ENCODE data around the gene STK39.
"Not testable (repeated sequence)": the region's sequence is repeated elsewhere in the genome, so short reads cannot be mapped to it uniquely, and the experiment has no call there.

STK39 gene

GRCh38 chr2:168056242-168056787 is 191.1 kb downstream of the STK39 start:
- Histone ChIP-seq H3K27me3 (ENCODE audit: control insufficient read depth, insufficient read depth, low read length, poor library complexity, severe bottlenecking) (no peaks in the 10 kb centered on the region), H3K36me3 (ENCODE audit: control insufficient read depth, insufficient read depth, low read length) (no peaks in the 10 kb centered on the region), H3K4me1 (ENCODE audit: control insufficient read depth, insufficient read depth, low read length) (peaks cover 6% of the 10 kb centered on the region), H3K4me3 (ENCODE audit: insufficient read depth, low read depth, low read length) (no peak overlapping the region), H3K9me3 (ENCODE audit: control insufficient read depth, low read length) (no peaks in the 10 kb centered on the region), H3K27ac (ENCODE audit: insufficient read depth, low read depth, low read length, poor library complexity, severe bottlenecking) (no peak overlapping the region)
- 94% methylated on average over 9 of the region's 9 CpGs for WGBS, 2 experiments

- Histone ChIP-seq H3K9me3 (ENCODE audit: control insufficient read depth, low read length) (no peaks in the 10 kb centered on the region), H3K27ac (ENCODE audit: insufficient read depth, low read depth, low read length, poor library complexity, severe bottlenecking) (peak overlapping the region; percentile 40), H3K36me3 (ENCODE audit: control insufficient read depth, insufficient read depth, low read length) (no peaks in the 10 kb centered on the region), H3K27me3 (ENCODE audit: control insufficient read depth, insufficient read depth, low read length, poor library complexity, severe bottlenecking) (no peaks in the 10 kb centered on the region), H3K4me1 (ENCODE audit: control insufficient read depth, insufficient read depth, low read length) (peaks cover 6% of the 10 kb centered on the region), H3K4me3 (ENCODE audit: insufficient read depth, low read depth, low read length) (no peak overlapping the region)
- WGBS, 2 experiments: 72 to 76% methylated on average over 5 of the region's 5 CpGs
Measured at GRCh38 chr2:168054657-168055056, 192.7 kb downstream of the STK39 start.

DNA sequence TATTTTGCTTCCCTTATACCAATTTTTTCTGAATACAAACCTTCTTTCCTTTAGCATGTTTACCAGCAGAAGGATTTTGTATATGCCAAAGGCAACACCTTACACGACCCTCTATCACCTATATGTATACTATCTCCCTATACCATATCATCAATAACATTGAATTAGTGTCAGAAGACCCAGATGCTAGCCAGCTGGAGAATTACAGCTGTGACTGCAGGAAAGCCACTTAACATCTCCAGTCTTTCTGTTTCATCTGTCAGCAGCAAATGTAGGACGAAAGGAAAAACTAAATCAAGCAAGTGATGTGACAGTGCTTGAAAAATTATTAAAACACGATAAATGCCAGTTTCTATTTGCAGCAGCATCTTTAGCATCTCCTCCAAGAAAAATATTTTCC is 193.7 kb downstream of the STK39 start:
- 88 to 91% methylated on average over 3 of the region's 3 CpGs for WGBS, 2 experiments

GRCh38 chr2:168052773-168053172 is 194.6 kb downstream of the STK39 start:
- Histone ChIP-seq H3K27me3 (ENCODE audit: control insufficient read depth, insufficient read depth, low read length, poor library complexity, severe bottlenecking) (no peaks in the 10 kb centered on the region), H3K36me3 (ENCODE audit: control insufficient read depth, insufficient read depth, low read length) (no peaks in the 10 kb centered on the region), H3K4me1 (ENCODE audit: control insufficient read depth, insufficient read depth, low read length) (peaks cover 6% of the 10 kb centered on the region), H3K4me3 (ENCODE audit: insufficient read depth, low read depth, low read length) (no peak overlapping the region), H3K27ac (ENCODE audit: insufficient read depth, low read depth, low read length, poor library complexity, severe bottlenecking) (no peak overlapping the region), H3K9me3 (ENCODE audit: control insufficient read depth, low read length) (no peaks in the 10 kb centered on the region)
- 88 to 91% methylated on average over 4 of the region's 4 CpGs for WGBS, 2 experiments

More for the DNA sequence above, 193.7 kb downstream of the STK39 start:
- Histone ChIP-seq H3K9me3 (ENCODE audit: control insufficient read depth, low read length) (no peaks in the 10 kb centered on the region), H3K4me3 (ENCODE audit: insufficient read depth, low read depth, low read length) (no peak overlapping the region), H3K27me3 (ENCODE audit: control insufficient read depth, insufficient read depth, low read length, poor library complexity, severe bottlenecking) (no peaks in the 10 kb centered on the region), H3K36me3 (ENCODE audit: control insufficient read depth, insufficient read depth, low read length) (no peaks in the 10 kb centered on the region), H3K4me1 (ENCODE audit: control insufficient read depth, insufficient read depth, low read length) (peaks cover 6% of the 10 kb centered on the region), H3K27ac (ENCODE audit: insufficient read depth, low read depth, low read length, poor library complexity, severe bottlenecking) (no peak overlapping the region)

GRCh38 chr2:168050377-168050776 is 197.0 kb downstream of the STK39 start:
- 65 to 66% methylated on average over 2 of the region's 2 CpGs for WGBS, 2 experiments
- Histone ChIP-seq H3K27ac (ENCODE audit: insufficient read depth, low read depth, low read length, poor library complexity, severe bottlenecking) (no peak overlapping the region), H3K36me3 (ENCODE audit: control insufficient read depth, insufficient read depth, low read length) (no peaks in the 10 kb centered on the region), H3K9me3 (ENCODE audit: control insufficient read depth, low read length) (no peaks in the 10 kb centered on the region), H3K4me1 (ENCODE audit: control insufficient read depth, insufficient read depth, low read length) (peaks cover 8% of the 10 kb centered on the region), H3K4me3 (ENCODE audit: insufficient read depth, low read depth, low read length) (no peak overlapping the region), H3K27me3 (ENCODE audit: control insufficient read depth, insufficient read depth, low read length, poor library complexity, severe bottlenecking) (no peaks in the 10 kb centered on the region)

DNA sequence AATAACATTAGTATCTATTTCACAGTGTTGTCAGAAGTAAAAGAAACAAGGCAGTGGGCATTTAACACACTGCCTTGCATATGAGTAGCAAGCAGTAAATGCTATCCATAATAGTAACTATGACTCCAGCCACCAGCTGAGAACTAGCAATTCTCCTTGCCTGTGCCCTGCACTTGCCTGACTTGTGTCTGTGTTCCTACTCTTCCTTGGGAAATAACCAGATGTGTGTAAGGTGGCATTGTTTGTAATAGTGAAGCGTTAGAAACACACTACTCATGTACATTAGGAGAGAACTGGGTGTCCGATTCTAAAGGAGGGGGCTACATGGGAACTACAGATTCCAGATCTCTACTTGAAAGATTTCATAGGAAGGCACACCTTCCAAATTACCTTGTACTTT is 197.8 kb downstream of the STK39 start:
- H3K27ac ChIP-seq (ENCODE audit: insufficient read depth, low read depth, low read length, poor library complexity, severe bottlenecking): no peak overlapping the region
- no peaks in the 10 kb centered on the region for H3K36me3 ChIP-seq (ENCODE audit: control insufficient read depth, insufficient read depth, low read length)
- H3K27me3 ChIP-seq (ENCODE audit: control insufficient read depth, insufficient read depth, low read length, poor library complexity, severe bottlenecking): no peaks in the 10 kb centered on the region
- H3K4me1 ChIP-seq (ENCODE audit: control insufficient read depth, insufficient read depth, low read length): peaks cover 8% of the 10 kb centered on the region
- H3K4me3 ChIP-seq (ENCODE audit: insufficient read depth, low read depth, low read length): no peak overlapping the region
- no peaks in the 10 kb centered on the region for H3K9me3 ChIP-seq (ENCODE audit: control insufficient read depth, low read length)
- WGBS, 2 experiments: 77 to 94% methylated on average over 2 of the region's 2 CpGs

GRCh38 chr2:168047091-168047690 is 200.2 kb downstream of the STK39 start:
- Histone ChIP-seq H3K4me3 (ENCODE audit: insufficient read depth, low read depth, low read length) (no peak overlapping the region), H3K27ac (ENCODE audit: insufficient read depth, low read depth, low read length, poor library complexity, severe bottlenecking) (no peak overlapping the region), H3K27me3 (ENCODE audit: control insufficient read depth, insufficient read depth, low read length, poor library complexity, severe bottlenecking) (no peaks in the 10 kb centered on the region), H3K36me3 (ENCODE audit: control insufficient read depth, insufficient read depth, low read length) (no peaks in the 10 kb centered on the region), H3K4me1 (ENCODE audit: control insufficient read depth, insufficient read depth, low read length) (peaks cover 14% of the 10 kb centered on the region), H3K9me3 (ENCODE audit: control insufficient read depth, low read length) (no peaks in the 10 kb centered on the region)
- 84 to 97% methylated on average over 3 of the region's 3 CpGs for WGBS, 2 experiments

DNA sequence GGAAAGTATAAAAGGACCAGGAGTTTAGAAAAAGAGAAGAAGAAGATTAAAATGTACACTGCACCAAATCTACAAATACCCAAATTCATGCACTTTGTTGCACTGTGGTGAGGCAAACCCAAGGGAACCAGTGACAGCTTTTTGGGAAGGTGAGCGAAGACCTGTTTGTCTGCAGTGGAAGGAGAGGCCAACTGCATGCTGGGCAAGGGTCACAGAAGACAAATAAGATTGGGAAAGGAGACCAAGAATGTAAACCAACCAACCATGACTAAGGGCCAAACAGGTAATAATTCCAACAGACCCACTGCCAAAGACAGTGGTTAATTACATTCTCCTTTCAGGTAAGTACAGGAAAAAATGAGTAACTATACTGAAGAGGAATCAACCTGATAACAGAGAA is 202.8 kb downstream of the STK39 start:
- Histone ChIP-seq H3K4me1 (ENCODE audit: control insufficient read depth, insufficient read depth, low read length) (peaks cover 14% of the 10 kb centered on the region), H3K27me3 (ENCODE audit: control insufficient read depth, insufficient read depth, low read length, poor library complexity, severe bottlenecking) (no peaks in the 10 kb centered on the region), H3K9me3 (ENCODE audit: control insufficient read depth, low read length) (no peaks in the 10 kb centered on the region), H3K4me3 (ENCODE audit: insufficient read depth, low read depth, low read length) (no peak overlapping the region), H3K36me3 (ENCODE audit: control insufficient read depth, insufficient read depth, low read length) (no peaks in the 10 kb centered on the region), H3K27ac (ENCODE audit: insufficient read depth, low read depth, low read length, poor library complexity, severe bottlenecking) (no peak overlapping the region)
- WGBS, 2 experiments: 95 to 100% methylated on average over 1 of the region's 1 CpG

GRCh38 chr2:168044176-168044575 is 203.2 kb downstream of the STK39 start:
- no peaks in the 10 kb centered on the region for H3K27me3 ChIP-seq (ENCODE audit: control insufficient read depth, insufficient read depth, low read length, poor library complexity, severe bottlenecking)
- 82 to 100% methylated on average over 1 to 2 of the region's 2 CpGs for WGBS, 2 experiments
- peaks cover 14% of the 10 kb centered on the region for H3K4me1 ChIP-seq (ENCODE audit: control insufficient read depth, insufficient read depth, low read length)
- H3K36me3 ChIP-seq (ENCODE audit: control insufficient read depth, insufficient read depth, low read length): no peaks in the 10 kb centered on the region
- no peak overlapping the region for H3K4me3 ChIP-seq (ENCODE audit: insufficient read depth, low read depth, low read length)
- H3K27ac ChIP-seq (ENCODE audit: insufficient read depth, low read depth, low read length, poor library complexity, severe bottlenecking): no peak overlapping the region
- H3K9me3 ChIP-seq (ENCODE audit: control insufficient read depth, low read length): no peaks in the 10 kb centered on the region

DNA sequence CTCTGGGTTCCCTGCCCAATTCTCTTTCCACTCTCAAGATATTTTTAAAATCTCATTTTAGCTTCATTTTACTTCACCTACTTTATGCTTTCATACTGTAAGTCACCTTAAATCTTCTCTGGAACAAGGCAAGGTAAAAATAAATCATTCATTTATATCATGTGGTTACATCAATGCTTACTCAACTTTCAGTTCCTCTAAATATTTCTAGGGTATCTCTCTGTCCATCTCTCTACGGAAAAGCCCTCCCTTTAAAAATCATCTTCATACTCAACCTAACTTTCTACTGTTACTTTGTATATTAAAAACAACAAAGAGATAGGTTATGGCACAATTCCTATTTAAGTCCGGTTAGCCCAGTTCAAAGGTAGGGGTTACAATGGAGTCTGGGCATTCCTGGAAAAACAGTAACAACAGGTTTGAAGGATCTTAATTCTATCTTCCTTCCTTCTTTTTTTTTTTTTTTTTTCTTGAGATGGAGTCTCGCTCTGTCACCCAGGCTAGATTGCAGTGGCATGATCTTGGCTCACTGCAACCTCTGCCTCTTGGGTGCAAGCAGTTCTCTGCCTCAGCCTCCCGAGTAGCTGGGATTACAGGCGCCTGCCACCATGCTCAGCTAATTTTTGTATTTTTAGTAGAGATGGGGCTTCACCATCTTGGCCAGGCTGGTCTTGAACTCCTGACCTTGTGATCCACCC is 205.1 kb downstream of the STK39 start:
- not testable (repeated sequence) for H3K9me3 ChIP-seq (ENCODE audit: control insufficient read depth, low read length); H3K27ac ChIP-seq (ENCODE audit: insufficient read depth, low read depth, low read length, poor library complexity, severe bottlenecking); H3K36me3 ChIP-seq (ENCODE audit: control insufficient read depth, insufficient read depth, low read length); H3K4me3 ChIP-seq (ENCODE audit: insufficient read depth, low read depth, low read length); H3K27me3 ChIP-seq (ENCODE audit: control insufficient read depth, insufficient read depth, low read length, poor library complexity, severe bottlenecking)
- 95 to 99% methylated on average over 5 of the region's 5 CpGs for WGBS, 2 experiments
- peaks cover 14% of the 10 kb centered on the region for H3K4me1 ChIP-seq (ENCODE audit: control insufficient read depth, insufficient read depth, low read length)

All from ectodermal cell (in vitro differentiated cells).